HL-60 (cell line): Measurements from ENCODE around the gene AR.

ENCODE experiments used
- POLR2AphosphoS5 ChIP-seq: IDR thresholded peaks from 2 replicates; pipeline ENCODE4 v1.6.1; 2012; ENCODE audit warnings: low read depth
- TF ChIP-seq, protein P1 (sequence below): IDR thresholded peaks from one replicate; pipeline ENCODE4 v1.5.1; 2011; ENCODE audit warnings: low read length, control low read depth, inconsistent platforms; ENCODE audit not compliant: insufficient read depth
- TF ChIP-seq, protein P2 (sequence below): IDR thresholded peaks from 2 replicates; pipeline ENCODE4 v1.6.1; 2012; ENCODE audit warnings: low read depth; ENCODE audit not compliant: insufficient replicate concordance

DNA sequence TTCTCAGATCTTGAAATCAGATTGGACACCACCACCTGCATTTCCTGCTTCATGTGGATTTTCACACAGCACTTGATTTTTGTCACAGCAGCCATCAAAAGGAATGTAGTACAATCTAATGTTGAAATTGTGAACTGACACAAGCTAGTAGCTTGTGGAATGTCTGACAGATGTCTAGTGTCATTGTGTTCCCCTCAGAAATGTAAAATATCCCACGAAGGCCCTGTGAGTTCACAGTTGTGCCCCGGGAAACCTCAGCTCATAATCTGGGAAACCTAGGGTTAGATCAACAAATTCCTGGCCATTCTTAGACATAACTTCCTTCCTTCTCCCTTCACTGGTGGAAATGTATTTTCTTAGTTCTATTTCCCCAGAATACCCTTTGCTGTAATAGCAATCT, 205.7 kb downstream of the AR start:
- TF ChIP-seq, protein P1, sequence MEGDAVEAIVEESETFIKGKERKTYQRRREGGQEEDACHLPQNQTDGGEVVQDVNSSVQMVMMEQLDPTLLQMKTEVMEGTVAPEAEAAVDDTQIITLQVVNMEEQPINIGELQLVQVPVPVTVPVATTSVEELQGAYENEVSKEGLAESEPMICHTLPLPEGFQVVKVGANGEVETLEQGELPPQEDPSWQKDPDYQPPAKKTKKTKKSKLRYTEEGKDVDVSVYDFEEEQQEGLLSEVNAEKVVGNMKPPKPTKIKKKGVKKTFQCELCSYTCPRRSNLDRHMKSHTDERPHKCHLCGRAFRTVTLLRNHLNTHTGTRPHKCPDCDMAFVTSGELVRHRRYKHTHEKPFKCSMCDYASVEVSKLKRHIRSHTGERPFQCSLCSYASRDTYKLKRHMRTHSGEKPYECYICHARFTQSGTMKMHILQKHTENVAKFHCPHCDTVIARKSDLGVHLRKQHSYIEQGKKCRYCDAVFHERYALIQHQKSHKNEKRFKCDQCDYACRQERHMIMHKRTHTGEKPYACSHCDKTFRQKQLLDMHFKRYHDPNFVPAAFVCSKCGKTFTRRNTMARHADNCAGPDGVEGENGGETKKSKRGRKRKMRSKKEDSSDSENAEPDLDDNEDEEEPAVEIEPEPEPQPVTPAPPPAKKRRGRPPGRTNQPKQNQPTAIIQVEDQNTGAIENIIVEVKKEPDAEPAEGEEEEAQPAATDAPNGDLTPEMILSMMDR: no peak
- TF ChIP-seq POLR2AphosphoS5: no peak
- TF ChIP-seq, protein P2, sequence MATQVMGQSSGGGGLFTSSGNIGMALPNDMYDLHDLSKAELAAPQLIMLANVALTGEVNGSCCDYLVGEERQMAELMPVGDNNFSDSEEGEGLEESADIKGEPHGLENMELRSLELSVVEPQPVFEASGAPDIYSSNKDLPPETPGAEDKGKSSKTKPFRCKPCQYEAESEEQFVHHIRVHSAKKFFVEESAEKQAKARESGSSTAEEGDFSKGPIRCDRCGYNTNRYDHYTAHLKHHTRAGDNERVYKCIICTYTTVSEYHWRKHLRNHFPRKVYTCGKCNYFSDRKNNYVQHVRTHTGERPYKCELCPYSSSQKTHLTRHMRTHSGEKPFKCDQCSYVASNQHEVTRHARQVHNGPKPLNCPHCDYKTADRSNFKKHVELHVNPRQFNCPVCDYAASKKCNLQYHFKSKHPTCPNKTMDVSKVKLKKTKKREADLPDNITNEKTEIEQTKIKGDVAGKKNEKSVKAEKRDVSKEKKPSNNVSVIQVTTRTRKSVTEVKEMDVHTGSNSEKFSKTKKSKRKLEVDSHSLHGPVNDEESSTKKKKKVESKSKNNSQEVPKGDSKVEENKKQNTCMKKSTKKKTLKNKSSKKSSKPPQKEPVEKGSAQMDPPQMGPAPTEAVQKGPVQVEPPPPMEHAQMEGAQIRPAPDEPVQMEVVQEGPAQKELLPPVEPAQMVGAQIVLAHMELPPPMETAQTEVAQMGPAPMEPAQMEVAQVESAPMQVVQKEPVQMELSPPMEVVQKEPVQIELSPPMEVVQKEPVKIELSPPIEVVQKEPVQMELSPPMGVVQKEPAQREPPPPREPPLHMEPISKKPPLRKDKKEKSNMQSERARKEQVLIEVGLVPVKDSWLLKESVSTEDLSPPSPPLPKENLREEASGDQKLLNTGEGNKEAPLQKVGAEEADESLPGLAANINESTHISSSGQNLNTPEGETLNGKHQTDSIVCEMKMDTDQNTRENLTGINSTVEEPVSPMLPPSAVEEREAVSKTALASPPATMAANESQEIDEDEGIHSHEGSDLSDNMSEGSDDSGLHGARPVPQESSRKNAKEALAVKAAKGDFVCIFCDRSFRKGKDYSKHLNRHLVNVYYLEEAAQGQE: no peak
